Ascending aorta (tissue), 2 donors: ENCODE results near the gene PYGM. TPM values are rescaled to one million over a fixed set of nuclear protein-coding genes. Genes with fewer than 3 reads are reported as not detected.

Experiments
- DNase-seq, 2 donors: peaks; one replicate each; pipeline ENCODE4 v3.0.0-alpha.2; 2019; ENCODE audit warnings: low spot score in 2 of 2
- H3K27ac ChIP-seq, 2 donors: fragments of 200-600 bp; sonication (generic); one replicate each; pipeline ENCODE4 v1.5.1; 2016 to 2017; ENCODE audit warnings: mild to moderate bottlenecking in 1 of 2
- H3K27me3 ChIP-seq: fragments of 200-600 bp; sonication (generic); one replicate; pipeline ENCODE4 v1.5.1; 2017
- H3K36me3 ChIP-seq, 2 donors: fragments of 200-600 bp; sonication (generic); one replicate each; pipeline ENCODE4 v1.5.1; 2016
- H3K4me1 ChIP-seq, 2 donors: fragments of 200-600 bp; sonication (generic); one replicate each; pipeline ENCODE4 v1.5.1; 2016 to 2017; ENCODE audit warnings: mild to moderate bottlenecking in 1 of 2
- H3K4me3 ChIP-seq, 2 donors: fragments of 200-600 bp; sonication (generic); one replicate each; pipeline ENCODE4 v1.5.1; 2016 to 2017; ENCODE audit warnings: mild to moderate bottlenecking in 1 of 2
- H3K9me3 ChIP-seq, 2 donors: fragments of 200-600 bp; sonication (generic); one replicate each; pipeline ENCODE4 v1.5.1; 2016
- intact Hi-C: fragments of 100-400 bp; cut with DNase I; formaldehyde crosslinking; loops from one replicate; pipeline ENCODE4 v1.15.1; 2023
- total RNA-seq: library from RNA; depleted of rRNA; stranded (reverse); fragments of >200 nt; gene quantifications from one replicate; pipeline ENCODE4 v1.1.0, GENCODE V29; 2016
- TF ChIP-seq, protein P1 (sequence below), 3 experiments: fragments of 200-600 bp in 2 of 3; fragments of 450-650 bp in 1 of 3; sonication (generic) in 2 of 3; IDR thresholded peaks; one replicate each; pipeline ENCODE4 v1.5.1; 2016 to 2019; ENCODE audit warnings: antibody characterized with exemption in 3 of 3, mild to moderate bottlenecking in 1 of 3, moderate library complexity in 1 of 3

Gene PYGM
- total RNA-seq, 1 donor from 2014 or later, result 13.9 TPM

GRCh38 chr11:64803158-64803845 lies 43.5 kb upstream of the PYGM start, which contains the start of gene MAP4K2:
MAP4K2 (minus strand) TSS chr11:64803214; CDS start chr11:64803149, 65 bp downstream.
- Histone ChIP-seq H3K4me1 (peaks cover 8 to 18% of the 10 kb centered on the region in 2 donors), H3K9me3 (no peaks in the 10 kb centered on the region), H3K4me3 (peak within 1 kb of the TSS; percentile 65 to 80), H3K27me3 (no peaks in the 10 kb centered on the region), H3K27ac (peak within 1 kb of the TSS; percentile 91 to 94), H3K36me3 (peaks cover 8 to 29% of the 10 kb centered on the region in 2 donors)
- intact Hi-C loops, result loop anchor here (1.0 to 10.0 kb wide), 3 partner anchors 24 to 281 kb away; partner anchors contain the start of genes CDCA5 and ZFPL1
- TF ChIP-seq, protein P1, sequence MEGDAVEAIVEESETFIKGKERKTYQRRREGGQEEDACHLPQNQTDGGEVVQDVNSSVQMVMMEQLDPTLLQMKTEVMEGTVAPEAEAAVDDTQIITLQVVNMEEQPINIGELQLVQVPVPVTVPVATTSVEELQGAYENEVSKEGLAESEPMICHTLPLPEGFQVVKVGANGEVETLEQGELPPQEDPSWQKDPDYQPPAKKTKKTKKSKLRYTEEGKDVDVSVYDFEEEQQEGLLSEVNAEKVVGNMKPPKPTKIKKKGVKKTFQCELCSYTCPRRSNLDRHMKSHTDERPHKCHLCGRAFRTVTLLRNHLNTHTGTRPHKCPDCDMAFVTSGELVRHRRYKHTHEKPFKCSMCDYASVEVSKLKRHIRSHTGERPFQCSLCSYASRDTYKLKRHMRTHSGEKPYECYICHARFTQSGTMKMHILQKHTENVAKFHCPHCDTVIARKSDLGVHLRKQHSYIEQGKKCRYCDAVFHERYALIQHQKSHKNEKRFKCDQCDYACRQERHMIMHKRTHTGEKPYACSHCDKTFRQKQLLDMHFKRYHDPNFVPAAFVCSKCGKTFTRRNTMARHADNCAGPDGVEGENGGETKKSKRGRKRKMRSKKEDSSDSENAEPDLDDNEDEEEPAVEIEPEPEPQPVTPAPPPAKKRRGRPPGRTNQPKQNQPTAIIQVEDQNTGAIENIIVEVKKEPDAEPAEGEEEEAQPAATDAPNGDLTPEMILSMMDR (IDR thresholded peaks at IDR 0.05), result peak in 1 of 3 experiments; percentile 15
- peak; percentile 51 to 95 for DNase-seq

DNA sequence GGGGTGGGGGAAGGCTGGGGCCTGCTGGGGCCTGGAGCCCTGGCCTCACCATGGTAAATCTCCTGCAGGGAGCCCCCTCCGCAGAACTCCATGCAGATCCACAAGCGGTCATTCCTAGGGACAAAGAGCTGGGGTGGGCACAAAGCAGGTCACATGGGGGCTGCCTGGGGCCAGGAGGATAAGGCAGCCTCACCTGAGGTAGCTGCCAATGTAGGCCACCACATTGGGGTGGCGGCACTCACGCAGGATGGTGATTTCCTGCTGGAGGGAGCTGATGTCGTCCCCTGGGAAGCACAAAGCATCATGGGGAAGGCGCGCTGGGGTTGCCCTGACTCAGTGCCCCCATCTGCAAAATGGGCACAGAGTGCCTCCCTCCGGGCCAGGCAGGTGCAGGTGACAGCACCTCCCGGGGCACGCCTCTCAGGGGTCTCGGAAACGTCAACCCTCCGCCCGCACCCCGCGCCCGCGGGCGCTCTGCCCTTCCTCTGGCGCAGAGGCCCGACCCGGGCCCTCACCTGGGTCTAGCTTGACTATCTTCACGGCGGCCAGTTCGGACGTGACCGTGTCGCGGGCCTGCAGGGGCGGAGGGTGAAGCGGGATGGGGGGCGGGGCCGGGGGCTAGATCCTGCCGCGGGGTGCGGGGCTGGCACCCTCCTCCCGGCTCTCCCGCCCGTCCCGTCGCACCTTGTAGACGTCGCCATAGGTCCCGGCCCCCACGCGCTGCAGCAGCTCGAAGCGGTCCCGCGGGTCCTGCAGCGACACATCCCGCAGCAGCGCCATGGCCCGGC lies 42.8 kb upstream of the PYGM start:
- intact Hi-C loops, result loop anchor here (1.0 to 10.0 kb wide), 3 partner anchors 23 to 282 kb away; partner anchors contain the start of genes CDCA5 and ZFPL1
- H3K9me3 ChIP-seq, result no peaks in the 10 kb centered on the region
- no peaks in the 10 kb centered on the region for H3K27me3 ChIP-seq
- peak overlapping the region; percentile 73 to 76 for H3K27ac ChIP-seq
- H3K36me3 ChIP-seq, result peaks cover 7 to 28% of the 10 kb centered on the region in 2 donors
- peak overlapping the region; percentile 65 to 80 for H3K4me3 ChIP-seq
- TF ChIP-seq, protein P1 (IDR thresholded peaks at IDR 0.05), result no peak
- peaks cover 8 to 18% of the 10 kb centered on the region in 2 donors for H3K4me1 ChIP-seq
- DNase-seq, result no peak

DNA sequence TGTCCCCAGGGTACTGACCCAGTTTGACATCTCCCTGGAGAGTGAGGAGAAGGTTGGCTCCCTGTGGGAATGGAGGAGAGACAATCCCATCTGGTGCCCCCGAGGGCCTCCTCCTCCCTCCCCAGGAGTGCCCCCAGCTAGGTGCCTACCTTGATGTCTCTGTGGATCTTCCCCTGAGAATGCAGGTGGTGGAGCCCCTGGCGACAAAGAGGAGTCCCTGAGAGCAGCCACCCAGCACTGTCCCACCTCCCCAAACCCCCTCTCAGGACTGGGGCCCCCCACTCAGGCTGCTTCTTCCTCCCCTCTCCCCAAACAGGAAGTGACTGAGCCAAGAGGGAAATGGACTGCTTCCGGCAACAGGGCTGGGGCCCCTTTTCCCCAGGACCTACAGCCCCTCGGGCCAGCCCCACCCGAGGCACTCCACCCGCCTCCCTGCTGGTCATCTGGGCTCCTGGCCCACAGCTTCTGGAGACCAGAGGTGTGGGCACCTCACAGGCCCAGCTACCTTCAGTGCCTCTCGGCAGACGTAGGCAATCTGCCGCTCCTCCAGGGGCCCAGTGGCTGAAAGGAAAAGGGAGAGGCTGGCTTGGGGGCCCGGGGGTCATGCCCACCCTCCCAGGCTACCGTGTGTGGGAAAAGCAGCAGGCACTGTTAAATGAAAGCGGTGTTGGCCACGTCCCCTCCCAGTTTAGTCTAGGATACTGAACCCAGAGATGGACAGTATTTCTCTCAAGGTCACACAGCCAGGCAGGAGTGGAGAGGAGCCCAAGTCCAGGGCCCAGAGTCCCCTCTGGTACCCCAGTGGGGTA lies 42.0 kb upstream of the PYGM start:
- H3K27ac ChIP-seq, result peak overlapping the region; percentile 73 to 76
- TF ChIP-seq, protein P1 (IDR thresholded peaks at IDR 0.05), result no peak
- no peaks in the 10 kb centered on the region for H3K27me3 ChIP-seq
- intact Hi-C loops, result loop anchor here (2.0 to 10.0 kb wide), 2 partner anchors 59 to 283 kb away; partner anchors contain the start of genes CDCA5 and ZFPL1
- H3K4me3 ChIP-seq, result peak overlapping the region in 1 of 2 donors; percentile 65
- peaks cover 5 to 28% of the 10 kb centered on the region in 2 donors for H3K36me3 ChIP-seq
- H3K4me1 ChIP-seq, result peaks cover 8 to 18% of the 10 kb centered on the region in 2 donors
- H3K9me3 ChIP-seq, result no peaks in the 10 kb centered on the region
- DNase-seq, result no peak

DNA sequence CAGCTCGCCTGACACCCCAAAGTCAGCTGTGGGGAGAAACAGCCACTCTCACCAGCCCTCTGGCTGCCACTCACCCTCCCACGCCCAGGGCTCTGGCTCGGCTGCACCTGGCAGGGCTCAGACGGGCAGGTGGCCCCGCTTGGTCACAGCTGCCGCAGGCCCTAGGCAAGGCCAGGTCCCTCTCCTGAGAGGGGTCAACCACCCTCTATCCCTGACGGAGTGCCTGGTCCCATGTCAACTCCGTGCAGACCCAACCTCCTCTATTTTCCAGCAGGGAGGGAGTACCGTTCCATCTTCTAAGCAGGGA lies 41.3 kb upstream of the PYGM start:
- peaks cover 8 to 18% of the 10 kb centered on the region in 2 donors for H3K4me1 ChIP-seq
- no peak for DNase-seq
- peaks cover 11 to 30% of the 10 kb centered on the region in 2 donors for H3K36me3 ChIP-seq
- no peak overlapping the region for H3K4me3 ChIP-seq
- peak overlapping the region; percentile 73 to 76 for H3K27ac ChIP-seq
- TF ChIP-seq, protein P1 (IDR thresholded peaks at IDR 0.05), result no peak
- H3K27me3 ChIP-seq, result no peaks in the 10 kb centered on the region
- intact Hi-C loops, result loop anchor here (10.0 kb wide), 1 partner anchor 284 kb away; the partner anchor contains the start of genes CDCA5 and ZFPL1
- H3K9me3 ChIP-seq, result no peaks in the 10 kb centered on the region
